GM08714 (cell line): Measurements from ENCODE around the gene LFNG.

Experiments
- H3K4me3 ChIP-seq: fragments of 200-500 bp; sonication (Bioruptor generic); 2 replicates; pipeline ENCODE4 v1.5.1; 2014; ENCODE audit warnings: mild to moderate bottlenecking, low read length, inconsistent platforms
- ZNF274 ChIP-seq: IDR thresholded peaks from 2 replicates; pipeline ENCODE4 v1.6.1; 2012; ENCODE audit warnings: mild to moderate bottlenecking, low read depth, low read length

LFNG gene

GRCh38 chr7:2504128-2504888, 15.3 kb upstream of the LFNG start:
- H3K4me3 ChIP-seq, result no peak overlapping the region
- TF ChIP-seq ZNF274, result no peak

GRCh38 chr7:2504889-2505375, 14.6 kb upstream of the LFNG start:
- no peak for TF ChIP-seq ZNF274
- no peak overlapping the region for H3K4me3 ChIP-seq

- no peak for TF ChIP-seq ZNF274
- H3K4me3 ChIP-seq, result no peak overlapping the region
These were observed 14.2 kb upstream of the LFNG start for GRCh38 chr7:2505401-2505800.

- TF ChIP-seq ZNF274, result no peak
- H3K4me3 ChIP-seq, result no peak overlapping the region
These were observed 12.2 kb upstream of the LFNG start for GRCh38 chr7:2507208-2507916.

GRCh38 chr7:2507917-2508306, 11.7 kb upstream of the LFNG start:
- H3K4me3 ChIP-seq, result no peak overlapping the region
- TF ChIP-seq ZNF274, result no peak

- no peak for TF ChIP-seq ZNF274
- no peak overlapping the region; the same call in 1 of the 2 replicates for H3K4me3 ChIP-seq
These were observed 11.0 kb upstream of the LFNG start for GRCh38 chr7:2508327-2509215.

- H3K4me3 ChIP-seq, result no peak overlapping the region
- no peak for TF ChIP-seq ZNF274
These were observed 10.2 kb upstream of the LFNG start for GRCh38 chr7:2509298-2509906.

GRCh38 chr7:2510130-2510776, 9.3 kb upstream of the LFNG start:
- no peak for TF ChIP-seq ZNF274

GRCh38 chr7:2510909-2511768, 8.4 kb upstream of the LFNG start:
- no peak overlapping the region; the same call in 1 of the 2 replicates for H3K4me3 ChIP-seq
- no peak for TF ChIP-seq ZNF274

More at GRCh38 chr7:2510130-2510776, 9.3 kb upstream of the LFNG start:
- no peak overlapping the region for H3K4me3 ChIP-seq

- no peak for TF ChIP-seq ZNF274
- no peak overlapping the region for H3K4me3 ChIP-seq
These were observed 7.8 kb upstream of the LFNG start for GRCh38 chr7:2511769-2512168.

- TF ChIP-seq ZNF274, result no peak
- no peak overlapping the region for H3K4me3 ChIP-seq
These were observed 7.4 kb upstream of the LFNG start for GRCh38 chr7:2512179-2512661.

GRCh38 chr7:2512713-2513112, 6.9 kb upstream of the LFNG start:
- H3K4me3 ChIP-seq, result no peak overlapping the region
- no peak for TF ChIP-seq ZNF274
